GM21576 (cell line): ENCODE results near the gene ANKLE1.
A peak's percentile ranks its signal among the peaks of the same experiment; 100 is the strongest.

Experiments
- ATAC-seq: cut with Tn5 transposase; IDR thresholded peaks from one replicate; pipeline ENCODE4 v1.9.1; 2021; ENCODE audit warnings: mild to moderate bottlenecking, moderate library complexity; ENCODE audit not compliant: unreplicated experiment

Gene ANKLE1

DNA sequence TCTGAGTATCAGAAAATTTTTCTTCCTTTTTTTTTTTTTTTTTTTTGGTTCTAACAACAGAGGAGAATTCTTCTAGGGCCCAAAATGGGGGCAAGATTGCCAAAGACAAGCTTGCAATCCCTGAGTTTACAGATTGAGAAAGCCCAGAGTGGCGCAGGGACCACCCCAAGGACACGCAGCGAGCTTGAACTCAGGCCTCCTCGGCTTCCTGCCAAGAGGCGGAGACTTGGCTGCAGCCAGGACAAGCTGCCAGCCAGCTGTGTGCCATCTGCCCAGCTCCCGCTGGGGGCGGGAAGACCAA, 23.5 kb downstream of the ANKLE1 start:
- no peak for ATAC-seq

DNA sequence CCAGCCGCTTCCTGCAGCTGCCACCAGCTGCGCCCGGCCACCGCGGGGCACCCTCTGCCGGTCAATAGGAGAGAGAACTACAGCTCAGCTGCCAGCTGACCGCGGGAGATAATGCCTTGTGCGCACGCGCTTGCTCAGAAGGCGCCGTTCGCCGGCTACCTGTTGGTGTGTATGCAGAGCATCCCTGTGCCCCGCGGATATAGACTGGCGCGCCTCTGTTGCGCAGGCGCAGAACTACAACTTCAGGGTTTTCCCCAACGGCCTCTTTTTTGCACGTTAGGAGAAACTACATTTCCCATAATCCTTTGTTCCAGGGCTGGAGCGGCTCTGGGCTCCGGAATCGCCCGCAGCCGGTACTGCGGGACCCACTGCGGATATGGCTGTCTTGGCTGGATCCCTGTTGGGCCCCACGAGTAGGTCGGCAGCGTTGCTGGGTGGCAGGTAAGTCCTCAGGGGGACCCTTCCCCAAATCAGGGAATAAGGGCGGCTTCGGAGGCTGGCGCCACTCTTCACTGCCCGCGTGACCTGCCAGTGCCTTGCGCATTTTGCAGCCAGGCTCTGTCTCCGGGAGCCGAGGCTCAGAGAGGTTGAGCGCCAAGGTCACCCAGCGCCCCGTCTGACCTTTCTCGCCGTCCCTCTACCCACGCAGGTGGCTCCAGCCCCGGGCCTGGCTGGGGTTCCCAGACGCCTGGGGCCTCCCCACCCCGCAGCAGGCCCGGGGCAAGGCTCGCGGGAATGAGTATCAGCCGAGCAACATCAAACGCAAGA, 24.0 kb downstream of the ANKLE1 start, which contains the start of gene MRPL34:
Gene MRPL34, plus strand, starts transcription at position 356 of the 768 bp plus-strand sequence. Its CDS starts 21 bp downstream, at position 377.
- ATAC-seq: peak; percentile 50

GRCh38 chr19:17306285-17306714, 24.6 kb downstream of the ANKLE1 start:
- ATAC-seq: no peak

DNA sequence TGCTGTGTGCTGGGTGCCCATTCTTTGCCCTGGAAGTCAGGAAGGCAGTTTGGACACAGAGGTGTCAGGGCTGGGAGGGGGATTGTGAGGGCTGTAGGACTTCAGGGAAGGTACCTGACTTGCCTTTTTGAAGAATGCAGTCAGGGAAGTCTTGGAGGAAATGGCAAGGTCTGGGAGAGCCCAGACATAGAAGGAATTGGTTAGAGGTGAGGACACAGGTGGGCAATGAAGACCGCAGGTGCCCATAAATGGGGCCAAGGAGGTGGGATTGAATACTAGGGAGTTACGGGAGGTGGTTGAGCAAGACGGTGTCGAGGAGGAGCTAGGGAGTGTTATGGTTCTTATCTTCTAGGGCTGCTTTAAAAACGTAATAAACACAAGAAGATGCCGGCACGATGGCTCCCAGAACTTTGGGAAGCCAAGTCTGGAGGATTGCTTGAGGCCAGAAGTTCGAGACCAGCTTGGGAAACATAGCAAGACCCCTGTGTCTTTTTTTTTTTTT, 26.2 kb downstream of the ANKLE1 start:
- ATAC-seq: no peak

- peak; percentile 60 for ATAC-seq
These were observed 27.7 kb downstream of the ANKLE1 start, which contains the start of gene DDA1 for GRCh38 chr19:17309198-17309964. DDA1 (plus strand) TSS chr19:17309563; CDS start chr19:17309655, 92 bp downstream.

- no peak for ATAC-seq
These were observed 28.3 kb downstream of the ANKLE1 start for GRCh38 chr19:17309965-17310461.

- ATAC-seq: no peak
These were observed 29.9 kb downstream of the ANKLE1 start for GRCh38 chr19:17311455-17312188.

GRCh38 chr19:17312189-17313113, 30.8 kb downstream of the ANKLE1 start:
- no peak for ATAC-seq

GRCh38 chr19:17314007-17314593, 32.4 kb downstream of the ANKLE1 start:
- ATAC-seq: no peak

DNA sequence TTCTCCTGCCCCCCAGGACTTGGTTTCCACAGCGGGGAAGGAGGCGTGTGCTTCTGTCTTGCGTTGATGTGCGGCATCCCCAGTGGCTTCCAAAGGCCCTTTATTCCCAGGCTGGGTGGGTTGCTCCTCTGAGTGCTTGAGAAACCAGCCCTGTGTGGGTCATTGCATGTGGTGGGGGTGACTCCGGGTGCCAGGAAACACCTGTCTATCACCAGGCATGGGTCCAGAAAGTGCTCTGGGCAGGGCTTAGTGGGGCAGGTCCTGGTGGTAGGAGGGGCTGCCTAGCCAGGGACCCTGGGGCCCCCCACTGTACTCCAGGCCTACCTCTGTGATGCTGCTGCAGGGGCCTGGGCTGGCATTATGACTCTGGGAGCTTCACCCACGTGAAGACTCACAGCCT, 37.3 kb downstream of the ANKLE1 start:
- ATAC-seq: no peak

DNA sequence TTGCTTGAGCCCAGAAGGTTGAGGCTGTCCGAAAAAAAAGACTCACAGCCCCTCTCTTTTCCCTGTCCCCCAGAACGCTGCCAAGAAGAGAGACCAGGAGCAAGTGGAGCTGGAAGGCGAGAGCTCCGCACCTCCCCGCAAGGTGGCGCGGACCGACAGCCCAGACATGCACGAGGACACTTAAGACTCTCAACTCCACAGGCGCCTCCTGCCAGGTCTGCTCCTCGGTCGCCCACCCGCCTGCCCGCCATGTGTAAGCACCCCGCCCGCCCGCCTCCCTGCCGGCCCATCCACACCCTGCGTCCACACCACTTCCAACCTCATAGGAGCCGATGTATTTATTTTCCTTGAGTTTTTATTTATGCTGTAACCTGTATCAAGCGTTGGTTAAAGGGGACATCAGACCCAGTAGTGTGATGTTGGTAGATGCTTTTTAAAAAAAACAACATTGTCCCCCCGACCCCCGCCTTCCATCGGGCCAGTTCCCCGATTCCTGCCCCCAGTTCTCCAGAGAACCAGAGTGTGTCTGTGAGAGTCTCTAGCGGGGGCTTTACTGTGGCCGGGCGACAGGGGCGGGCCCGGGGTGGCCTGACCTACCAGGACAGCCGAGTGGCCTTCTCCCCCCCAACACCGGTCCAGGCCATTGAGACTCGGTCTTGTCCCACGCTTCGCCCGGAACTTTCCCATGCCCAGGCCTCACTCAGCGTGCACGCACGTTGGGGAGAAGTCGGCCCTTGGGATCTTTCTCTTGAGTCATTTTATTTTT, 38.0 kb downstream of the ANKLE1 start:
- no peak for ATAC-seq

- ATAC-seq: no peak
These were observed 38.7 kb downstream of the ANKLE1 start for GRCh38 chr19:17320435-17320834.

DNA sequence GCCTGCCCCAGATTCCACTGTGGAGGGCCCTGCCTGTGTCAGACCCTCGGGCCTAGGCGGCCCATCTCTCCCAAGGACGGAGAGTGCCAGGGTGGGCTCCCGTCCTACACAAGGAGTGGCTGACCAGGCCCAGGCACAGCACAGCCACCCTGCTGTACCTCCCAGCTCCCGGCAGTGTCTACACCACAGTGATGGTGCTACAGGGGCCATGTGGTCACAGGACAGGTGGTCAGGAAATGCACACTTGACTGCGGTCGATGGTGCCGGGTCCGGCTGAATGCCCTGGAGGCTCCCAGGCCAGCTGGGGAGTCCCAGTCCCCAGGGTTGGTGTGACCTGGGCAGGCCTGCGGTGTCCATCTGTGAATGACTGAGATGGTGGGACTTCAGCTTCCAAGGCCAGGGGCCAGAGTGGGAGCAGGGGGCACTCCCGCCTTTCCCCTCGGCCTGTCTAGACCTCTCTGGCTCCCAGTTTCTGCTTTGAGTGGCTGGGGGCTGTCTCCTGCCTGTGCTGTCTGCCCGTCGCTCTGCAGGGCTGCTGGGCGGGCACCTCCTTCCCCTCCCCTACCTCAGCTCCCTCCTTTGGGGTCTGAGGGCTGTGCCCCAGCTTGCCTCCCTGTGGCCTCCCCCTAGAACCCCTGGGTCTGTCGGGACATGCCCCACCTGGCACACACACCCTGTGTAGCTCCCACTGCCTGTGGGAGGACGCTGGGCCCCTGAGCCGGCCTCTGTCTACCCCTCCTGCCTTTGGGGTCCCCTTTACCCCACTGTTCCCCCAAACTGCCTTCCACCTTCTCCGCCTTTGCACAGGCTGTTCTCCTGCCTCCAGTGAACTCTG, 40.2 kb downstream of the ANKLE1 start:
- no peak for ATAC-seq

DNA sequence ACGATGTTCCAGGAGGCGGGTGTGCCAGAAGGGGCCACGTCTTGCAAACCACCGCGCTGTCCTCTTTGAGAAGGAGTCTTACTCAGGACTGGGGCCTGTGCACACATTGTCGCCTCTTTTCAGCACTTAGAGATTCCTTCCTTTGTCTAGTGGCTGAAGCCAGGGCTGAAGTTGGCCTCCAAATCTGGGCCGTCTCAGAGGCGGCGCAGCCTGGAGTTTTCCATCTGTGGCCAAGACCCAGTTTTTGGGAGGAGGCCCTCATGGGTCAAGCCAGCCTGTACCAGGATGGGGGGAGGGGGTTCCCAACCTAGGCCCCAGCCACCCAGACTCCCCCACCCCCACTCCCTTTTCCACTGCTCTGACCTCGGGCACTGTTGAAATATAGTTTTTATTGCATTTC, 41.2 kb downstream of the ANKLE1 start:
- no peak for ATAC-seq

GRCh38 chr19:17323300-17323963, 41.7 kb downstream of the ANKLE1 start:
- no peak for ATAC-seq

DNA sequence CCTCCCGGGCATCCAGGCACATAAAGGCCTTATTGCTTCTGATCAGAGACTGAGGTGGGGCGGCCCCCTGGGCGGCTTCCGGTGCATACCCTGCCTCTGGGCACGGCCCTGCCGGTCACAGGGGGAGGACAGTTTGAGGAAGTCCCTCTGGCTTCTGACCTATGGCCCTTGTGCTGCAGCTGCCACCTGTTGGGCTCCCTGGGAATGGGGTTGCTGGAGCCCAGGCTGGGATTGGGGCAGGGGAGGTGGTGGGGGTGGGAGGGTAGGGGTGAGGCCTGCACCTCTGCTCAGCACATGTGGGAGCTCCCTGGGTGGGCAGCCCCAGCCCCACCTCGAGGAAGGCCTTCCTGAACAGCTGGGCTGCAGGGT, 42.2 kb downstream of the ANKLE1 start:
- no peak for ATAC-seq

DNA sequence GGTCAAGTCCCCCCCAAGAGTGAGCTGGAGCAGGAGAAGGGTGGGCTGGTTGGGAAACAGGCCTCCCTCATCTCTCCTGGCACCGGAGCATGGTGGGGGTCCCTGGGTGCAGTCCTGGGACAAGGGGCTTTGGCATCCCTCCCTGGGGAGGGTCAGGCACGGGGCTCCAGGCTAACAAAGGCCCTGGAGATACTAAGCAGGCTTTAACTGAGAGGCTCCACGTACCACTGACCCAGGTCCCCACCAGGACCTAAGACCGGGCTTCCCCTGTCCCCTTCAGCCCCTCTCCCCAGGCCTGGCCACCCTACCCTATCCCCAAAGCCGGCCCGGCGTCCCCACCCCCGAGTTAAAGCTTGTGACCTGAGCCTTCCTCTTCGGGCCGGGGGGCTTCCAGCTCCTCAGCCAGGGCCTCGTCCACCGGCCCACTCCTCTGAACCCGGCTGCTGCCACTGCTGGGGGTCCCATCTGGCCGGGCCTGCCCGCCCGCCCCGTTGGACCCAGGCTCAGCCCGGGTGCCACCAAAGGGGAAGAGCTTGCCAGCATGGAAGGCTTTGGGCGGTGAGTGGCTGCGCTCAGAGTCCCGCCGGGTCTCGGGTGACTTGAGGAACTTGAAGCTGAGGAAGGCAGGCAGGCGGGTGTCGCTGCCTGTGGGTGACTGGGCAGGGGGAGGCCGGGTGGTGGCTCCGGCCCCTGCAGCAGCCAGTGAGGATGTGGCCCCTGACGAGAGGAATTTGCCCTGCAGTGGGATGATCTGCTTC, 42.8 kb downstream of the ANKLE1 start:
- ATAC-seq: no peak
